Keratinocyte (primary cell): ENCODE data around the gene GTF3C2. TPM values are rescaled to one million over a fixed set of nuclear protein-coding genes. Genes with fewer than 3 reads are reported as not detected.
A peak's percentile ranks its signal among the peaks of the same experiment; 100 is the strongest.

Experiments used
- DNase-seq: peaks from one replicate; pipeline ENCODE4 v3.0.0-alpha.2; 2011; ENCODE audit warnings: low read depth, missing footprints, low spot score
- FAIRE-seq: peaks from 2 replicates; lab custom pipeline; 2011; peaks lifted over from hg19 to GRCh38; lab: Jason Lieb, UNC
- H2AFZ ChIP-seq: 2 replicates; pipeline ENCODE4 v1.6.0; 2012; ENCODE audit warnings: low read length, control low read depth, inconsistent platforms; ENCODE audit not compliant: control insufficient read depth
- H3K27ac ChIP-seq: 2 replicates; pipeline ENCODE4 v1.5.1; 2011; ENCODE audit warnings: low read length; ENCODE audit not compliant: control insufficient read depth, insufficient read depth
- H3K27me3 ChIP-seq: 3 replicates; pipeline ENCODE4 v1.6.0; 2011; ENCODE audit warnings: low read length; ENCODE audit not compliant: control insufficient read depth, insufficient read depth; ENCODE audit errors: extremely low read depth
- H3K36me3 ChIP-seq, 2 experiments: 2 replicates in 1 of 2; 3 replicates in 1 of 2; pipeline ENCODE4 v1.5.1; 2011; ENCODE audit warnings: low read length in 2 of 2, mild to moderate bottlenecking in 1 of 2; ENCODE audit not compliant: control insufficient read depth in 2 of 2, insufficient read depth in 2 of 2; ENCODE audit errors: extremely low read depth in 1 of 2
- H3K4me1 ChIP-seq: 3 replicates; pipeline ENCODE4 v1.5.1; 2011; ENCODE audit warnings: low read length; ENCODE audit not compliant: control insufficient read depth, insufficient read depth; ENCODE audit errors: extremely low read depth
- H3K4me2 ChIP-seq: 3 replicates; pipeline ENCODE4 v1.6.0; 2011; ENCODE audit warnings: low read depth, low read length; ENCODE audit not compliant: control insufficient read depth, insufficient read depth; ENCODE audit errors: extremely low read depth
- H3K4me3 ChIP-seq, 3 experiments: fragments of 200-600 bp in 1 of 3; sonication (generic) in 1 of 3; 2 replicates in 2 of 3; 3 replicates in 1 of 3; pipeline ENCODE4 v1.5.1; 2011 to 2016; ENCODE audit warnings: low read length in 3 of 3, mild to moderate bottlenecking in 3 of 3, control low read depth in 2 of 3, inconsistent platforms in 1 of 3, low read depth in 1 of 3, mixed read lengths in 1 of 3, mixed run types in 1 of 3, moderate library complexity in 1 of 3; ENCODE audit not compliant: control insufficient read depth in 2 of 3, insufficient read depth in 2 of 3; ENCODE audit errors: extremely low read depth in 1 of 3
- H3K79me2 ChIP-seq: 2 replicates; pipeline ENCODE4 v1.6.0; 2012; ENCODE audit warnings: low read length; ENCODE audit not compliant: control insufficient read depth, insufficient read depth
- H3K9ac ChIP-seq: 3 replicates; pipeline ENCODE4 v1.6.0; 2011; ENCODE audit warnings: low read length; ENCODE audit not compliant: control insufficient read depth, insufficient read depth; ENCODE audit errors: extremely low read depth
- H3K9me1 ChIP-seq: 3 replicates; pipeline ENCODE4 v1.6.0; 2011; ENCODE audit warnings: low read length; ENCODE audit not compliant: control insufficient read depth, insufficient read depth; ENCODE audit errors: extremely low read depth
- H3K9me3 ChIP-seq: 2 replicates; pipeline ENCODE4 v1.5.1; 2012; ENCODE audit warnings: low read depth, low read length; ENCODE audit not compliant: control insufficient read depth
- H4K20me1 ChIP-seq: 3 replicates; pipeline ENCODE4 v1.6.0; 2011; ENCODE audit warnings: low read length; ENCODE audit not compliant: control insufficient read depth, insufficient read depth; ENCODE audit errors: extremely low read depth
- CTCF ChIP-seq, 3 experiments: IDR thresholded peaks in 1 of 3; conservative IDR thresholded peaks in 1 of 3; optimal IDR thresholded peaks in 1 of 3; 2 replicates in 2 of 3; 3 replicates in 1 of 3; pipeline versions ENCODE3 to v1.5.1; 2011; ENCODE audit warnings: low read length in 3 of 3, mild to moderate bottlenecking in 3 of 3, moderate library complexity in 2 of 3, control low read depth in 1 of 3, inconsistent platforms in 1 of 3; ENCODE audit not compliant: insufficient read depth in 2 of 3; ENCODE audit errors: extremely low read depth in 1 of 3
- EZH2 ChIP-seq: IDR thresholded peaks from one replicate; pipeline ENCODE4 v1.6.1; 2012; ENCODE audit warnings: inconsistent platforms, mild to moderate bottlenecking, low read length, moderate library complexity
- dilution Hi-C: fragments of 300-500 bp; cut with MboI; formaldehyde crosslinking; loops from one replicate; pipeline ENCODE4 v1.7.0; 2020; ENCODE audit warnings: low sequenced_read_pairs; ENCODE audit not compliant: extremely low pct_ligation_motif_present
- polyA plus RNA-seq, 5 experiments: library from polyadenylated mRNA; depleted of rRNA in 3 of 5; stranded (reverse) in 3 of 5; stranded (forward) in 1 of 5; unstranded in 1 of 5; fragments of >200 nt; gene quantifications; 1 replicate in 1 of 5; 2 replicates in 3 of 5; 3 replicates in 1 of 5; pipeline versions ENCODE4 v1.2.1 to v1.2.3, GENCODE V29; 2011 to 2012; ENCODE audit warnings: missing spikeins in 2 of 5, low read depth in 1 of 5, low replicate concordance in 1 of 5

The GTF3C2 gene
- polyA plus RNA-seq, 1 donor (not counting 4 experiments of a cell fraction or from before 2014, with no cell fraction given), result 53.4 TPM

- peaks cover 27% of the 10 kb centered on the region for H3K4me1 ChIP-seq
- peak overlapping the region; percentile 90 for H2AFZ ChIP-seq
- TF ChIP-seq CTCF (optimal IDR thresholded peaks at IDR 0.05 in 1 of 3, IDR thresholded peaks at IDR 0.05 in 1 of 3, conservative IDR thresholded peaks at IDR 0.05 in 1 of 3; ENCODE audit: extremely low read depth in 1 of 3, insufficient read depth in 2 of 3, low read length in 3 of 3) (no peak), EZH2 (no peak)
- H3K4me2 ChIP-seq, result peak overlapping the region; percentile 88
- peak overlapping the region; percentile 76 to 87 (median 79) for H3K4me3 ChIP-seq
- H3K79me2 ChIP-seq, result peaks cover 10% of the 10 kb centered on the region
- peak overlapping the region; percentile 99 for H3K9ac ChIP-seq
- FAIRE-seq, result no peak
- H4K20me1 ChIP-seq, result peaks cover 3% of the 10 kb centered on the region
- dilution Hi-C loops, result no loop called here
- DNase-seq, result no peak
- peak overlapping the region; percentile 91 for H3K27ac ChIP-seq
- peaks cover 11 to 14% of the 10 kb centered on the region in 2 experiments for H3K36me3 ChIP-seq
- no peaks in the 10 kb centered on the region for H3K9me1 ChIP-seq
- no peaks in the 10 kb centered on the region for H3K27me3 ChIP-seq
- H3K9me3 ChIP-seq, result no peaks in the 10 kb centered on the region
Measured at GRCh38 chr2:27323596-27324285, 32.8 kb downstream of the GTF3C2 start.

- FAIRE-seq, result no peak
- peaks cover 10% of the 10 kb centered on the region for H3K79me2 ChIP-seq
Measured at GRCh38 chr2:27322766-27323595, 33.6 kb downstream of the GTF3C2 start, which contains the start of gene MPV17. Gene MPV17 (minus strand): TSS chr2:27323097. CDS start chr2:27322517, 580 bp downstream.

More at GRCh38 chr2:27322766-27323595, 33.6 kb downstream of the GTF3C2 start, which contains the start of gene MPV17:
- dilution Hi-C loops, result no loop called here
- no peaks in the 10 kb centered on the region for H3K27me3 ChIP-seq
- no peaks in the 10 kb centered on the region for H3K9me1 ChIP-seq
- TF ChIP-seq EZH2 (no peak), CTCF (optimal IDR thresholded peaks at IDR 0.05 in 1 of 3, IDR thresholded peaks at IDR 0.05 in 1 of 3, conservative IDR thresholded peaks at IDR 0.05 in 1 of 3; ENCODE audit: extremely low read depth in 1 of 3, insufficient read depth in 2 of 3, low read length in 3 of 3) (no peak)
- peaks cover 8 to 13% of the 10 kb centered on the region in 2 experiments for H3K36me3 ChIP-seq
- peaks cover 27% of the 10 kb centered on the region for H3K4me1 ChIP-seq
- H3K27ac ChIP-seq, result peak within 1 kb of the TSS; percentile 91
- peaks cover 3% of the 10 kb centered on the region for H4K20me1 ChIP-seq
- H3K4me2 ChIP-seq, result peak within 1 kb of the TSS; percentile 88
- H3K4me3 ChIP-seq, result peak within 1 kb of the TSS; percentile 76 to 87 (median 79)
- DNase-seq, result peak; percentile 68
- H3K9ac ChIP-seq, result peak within 1 kb of the TSS; percentile 99
- no peaks in the 10 kb centered on the region for H3K9me3 ChIP-seq
- peak within 1 kb of the TSS; percentile 90 for H2AFZ ChIP-seq
